Ascending aorta (tissue), 2 donors: ENCODE measurements around the gene NLRP3. TPM values are rescaled to one million over a fixed set of nuclear protein-coding genes. Genes with fewer than 3 reads are reported as not detected.

ENCODE experiments used
- DNase-seq, 2 donors: peaks; one replicate each; pipeline ENCODE4 v3.0.0-alpha.2; 2019; ENCODE audit warnings: low spot score in 2 of 2
- H3K27ac ChIP-seq, 2 donors: fragments of 200-600 bp; sonication (generic); one replicate each; pipeline ENCODE4 v1.5.1; 2016 to 2017; ENCODE audit warnings: mild to moderate bottlenecking in 1 of 2
- H3K27me3 ChIP-seq: fragments of 200-600 bp; sonication (generic); one replicate; pipeline ENCODE4 v1.5.1; 2017
- H3K36me3 ChIP-seq, 2 donors: fragments of 200-600 bp; sonication (generic); one replicate each; pipeline ENCODE4 v1.5.1; 2016
- H3K4me1 ChIP-seq, 2 donors: fragments of 200-600 bp; sonication (generic); one replicate each; pipeline ENCODE4 v1.5.1; 2016 to 2017; ENCODE audit warnings: mild to moderate bottlenecking in 1 of 2
- H3K4me3 ChIP-seq, 2 donors: fragments of 200-600 bp; sonication (generic); one replicate each; pipeline ENCODE4 v1.5.1; 2016 to 2017; ENCODE audit warnings: mild to moderate bottlenecking in 1 of 2
- H3K9me3 ChIP-seq, 2 donors: fragments of 200-600 bp; sonication (generic); one replicate each; pipeline ENCODE4 v1.5.1; 2016
- CTCF ChIP-seq, 3 experiments: fragments of 200-600 bp in 2 of 3; fragments of 450-650 bp in 1 of 3; sonication (generic) in 2 of 3; IDR thresholded peaks; one replicate each; pipeline ENCODE4 v1.5.1; 2016 to 2019; ENCODE audit warnings: antibody characterized with exemption in 3 of 3, mild to moderate bottlenecking in 1 of 3, moderate library complexity in 1 of 3
- intact Hi-C: fragments of 100-400 bp; cut with DNase I; formaldehyde crosslinking; loops from one replicate; pipeline ENCODE4 v1.15.1; 2023
- total RNA-seq: library from RNA; depleted of rRNA; stranded (reverse); fragments of >200 nt; gene quantifications from one replicate; pipeline ENCODE4 v1.1.0, GENCODE V29; 2016

Gene NLRP3
- total RNA-seq, 1 donor from 2014 or later, result 0.11 TPM

- Histone ChIP-seq H3K27ac (no peak overlapping the region), H3K27me3 (no peaks in the 10 kb centered on the region), H3K4me3 (no peak overlapping the region), H3K36me3 (no peaks in the 10 kb centered on the region), H3K4me1 (peaks cover 0 to under 1% of the 10 kb centered on the region in 2 donors), H3K9me3 (no peaks in the 10 kb centered on the region)
- intact Hi-C loops, result no loop called here
- no peak for TF ChIP-seq CTCF (IDR thresholded peaks at IDR 0.05)
- DNase-seq, result no peak
Observed at GRCh38 chr1:247408100-247408499, 7.9 kb upstream of the NLRP3 start.

- Histone ChIP-seq H3K27me3 (no peaks in the 10 kb centered on the region), H3K4me3 (no peak overlapping the region), H3K9me3 (no peaks in the 10 kb centered on the region), H3K27ac (no peak overlapping the region), H3K4me1 (no peaks in the 10 kb centered on the region), H3K36me3 (no peaks in the 10 kb centered on the region)
- DNase-seq, result no peak
- TF ChIP-seq CTCF (IDR thresholded peaks at IDR 0.05), result no peak
- intact Hi-C loops, result no loop called here
Observed at GRCh38 chr1:247409869-247410544, 6.0 kb upstream of the NLRP3 start.

GRCh38 chr1:247411621-247412327 is 4.2 kb upstream of the NLRP3 start:
- Histone ChIP-seq H3K4me3 (no peak overlapping the region), H3K27me3 (no peaks in the 10 kb centered on the region), H3K4me1 (no peaks in the 10 kb centered on the region), H3K9me3 (no peaks in the 10 kb centered on the region), H3K27ac (no peak overlapping the region), H3K36me3 (no peaks in the 10 kb centered on the region)
- TF ChIP-seq CTCF (IDR thresholded peaks at IDR 0.05), result no peak
- intact Hi-C loops, result no loop called here
- no peak for DNase-seq

GRCh38 chr1:247417831-247418230 is 1.9 kb downstream of the NLRP3 start:
- Histone ChIP-seq H3K27me3 (no peaks in the 10 kb centered on the region), H3K36me3 (no peaks in the 10 kb centered on the region), H3K4me1 (no peaks in the 10 kb centered on the region), H3K27ac (no peak overlapping the region), H3K4me3 (no peak overlapping the region), H3K9me3 (no peaks in the 10 kb centered on the region)
- no peak for DNase-seq
- TF ChIP-seq CTCF (IDR thresholded peaks at IDR 0.05), result no peak
- intact Hi-C loops, result no loop called here

GRCh38 chr1:247419336-247419735 is 3.4 kb downstream of the NLRP3 start:
- no peaks in the 10 kb centered on the region for H3K4me1 ChIP-seq
- no peak overlapping the region for H3K27ac ChIP-seq
- no peaks in the 10 kb centered on the region for H3K27me3 ChIP-seq
- intact Hi-C loops, result no loop called here
- no peaks in the 10 kb centered on the region for H3K9me3 ChIP-seq
- no peak for DNase-seq
- H3K4me3 ChIP-seq, result no peak overlapping the region
- no peak for TF ChIP-seq CTCF (IDR thresholded peaks at IDR 0.05)
- no peaks in the 10 kb centered on the region for H3K36me3 ChIP-seq
